GM12875 (cell line): ENCODE data around the gene MAGI2.

ENCODE experiments used
- H3K4me3 ChIP-seq: one replicate; pipeline ENCODE4 v1.5.1; 2011; ENCODE audit warnings: low read depth, low read length, control low read depth
- TF ChIP-seq, protein P1 (sequence below): IDR thresholded peaks from 2 replicates; pipeline ENCODE4 v1.5.1; 2011; ENCODE audit warnings: low read depth, mild to moderate bottlenecking, control low read depth, inconsistent platforms, low read length, moderate library complexity, borderline replicate concordance; ENCODE audit not compliant: insufficient read depth

The MAGI2 gene

DNA sequence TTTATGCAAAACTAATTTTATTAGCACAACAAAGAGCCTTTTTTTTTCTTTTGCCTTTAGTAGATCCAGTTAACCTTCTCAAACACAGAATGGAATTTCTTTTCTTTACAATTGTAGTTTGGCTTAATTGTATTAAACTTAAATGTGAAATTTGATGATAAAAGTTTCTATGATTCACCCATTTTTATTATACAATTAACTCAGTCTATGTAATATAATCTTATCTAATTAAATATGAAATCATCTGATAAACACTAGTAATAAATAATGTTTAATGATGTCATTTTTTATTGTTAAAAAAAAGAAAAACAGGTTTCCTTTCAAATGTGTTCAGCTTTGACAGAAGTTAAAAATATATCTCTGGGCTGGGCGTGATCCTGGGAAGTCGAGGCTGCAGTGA is 1095.8 kb downstream of the MAGI2 start:
- TF ChIP-seq, protein P1, sequence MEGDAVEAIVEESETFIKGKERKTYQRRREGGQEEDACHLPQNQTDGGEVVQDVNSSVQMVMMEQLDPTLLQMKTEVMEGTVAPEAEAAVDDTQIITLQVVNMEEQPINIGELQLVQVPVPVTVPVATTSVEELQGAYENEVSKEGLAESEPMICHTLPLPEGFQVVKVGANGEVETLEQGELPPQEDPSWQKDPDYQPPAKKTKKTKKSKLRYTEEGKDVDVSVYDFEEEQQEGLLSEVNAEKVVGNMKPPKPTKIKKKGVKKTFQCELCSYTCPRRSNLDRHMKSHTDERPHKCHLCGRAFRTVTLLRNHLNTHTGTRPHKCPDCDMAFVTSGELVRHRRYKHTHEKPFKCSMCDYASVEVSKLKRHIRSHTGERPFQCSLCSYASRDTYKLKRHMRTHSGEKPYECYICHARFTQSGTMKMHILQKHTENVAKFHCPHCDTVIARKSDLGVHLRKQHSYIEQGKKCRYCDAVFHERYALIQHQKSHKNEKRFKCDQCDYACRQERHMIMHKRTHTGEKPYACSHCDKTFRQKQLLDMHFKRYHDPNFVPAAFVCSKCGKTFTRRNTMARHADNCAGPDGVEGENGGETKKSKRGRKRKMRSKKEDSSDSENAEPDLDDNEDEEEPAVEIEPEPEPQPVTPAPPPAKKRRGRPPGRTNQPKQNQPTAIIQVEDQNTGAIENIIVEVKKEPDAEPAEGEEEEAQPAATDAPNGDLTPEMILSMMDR, result no peak

DNA sequence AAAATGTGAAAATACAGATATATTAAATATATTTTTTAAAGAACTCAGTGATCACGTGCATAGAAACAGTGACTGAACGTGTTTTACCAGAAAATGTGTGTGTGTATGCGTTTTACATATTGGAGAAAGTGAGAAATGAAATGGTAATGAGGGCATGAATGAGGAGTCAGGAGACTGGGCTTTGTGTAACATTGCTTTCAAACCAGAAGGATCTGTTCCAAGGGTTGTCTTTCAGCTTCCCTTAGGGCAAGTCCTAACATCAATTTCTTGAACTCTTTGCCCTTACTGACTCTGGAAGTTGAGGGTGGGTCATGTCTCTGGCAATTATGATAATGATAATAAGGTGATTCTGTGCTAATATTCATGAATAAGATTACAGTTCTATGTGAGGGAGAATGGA is 1097.6 kb downstream of the MAGI2 start:
- TF ChIP-seq, protein P1, result no peak
- no peak overlapping the region for H3K4me3 ChIP-seq

More for the DNA sequence above, 1095.8 kb downstream of the MAGI2 start:
- no peak overlapping the region for H3K4me3 ChIP-seq

DNA sequence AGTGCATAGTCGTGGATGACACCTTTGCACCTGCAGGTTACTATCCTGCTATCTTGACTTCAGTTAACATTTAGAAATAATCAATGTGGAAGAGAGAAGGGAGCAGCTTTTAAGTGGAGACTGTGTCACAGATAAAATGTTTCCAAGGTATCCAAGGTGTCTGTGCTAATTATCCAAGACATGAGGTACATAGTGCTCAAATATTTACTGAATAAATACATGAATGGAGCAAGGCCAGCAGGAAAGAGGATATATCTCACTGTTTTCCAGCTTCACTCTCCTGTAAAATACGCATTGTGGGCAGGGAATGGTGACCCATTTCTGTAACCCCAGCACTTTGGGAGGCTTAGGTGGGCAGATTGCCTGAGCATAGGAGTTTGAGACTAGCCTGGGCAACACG is 1102.5 kb downstream of the MAGI2 start:
- TF ChIP-seq, protein P1, result no peak
- no peak overlapping the region for H3K4me3 ChIP-seq

DNA sequence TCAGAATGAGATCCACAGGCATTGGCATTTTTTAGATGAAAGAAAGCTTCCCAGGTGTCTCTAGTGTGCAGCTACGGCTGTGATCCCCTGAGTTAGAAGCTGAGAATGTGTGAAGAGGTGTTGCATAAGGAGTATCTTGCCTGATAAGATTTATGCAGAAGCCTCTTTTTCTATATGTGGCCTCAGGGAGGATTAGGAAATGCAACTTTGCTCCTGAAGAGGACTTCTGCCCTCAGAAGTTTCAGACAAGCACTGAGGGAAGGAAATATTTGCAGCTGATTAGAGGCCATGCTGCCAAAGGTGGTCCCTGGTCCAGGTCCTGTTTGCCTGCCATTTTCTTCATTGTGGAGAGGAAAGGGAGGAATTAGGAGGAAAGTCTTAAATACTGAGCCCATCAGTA is 1103.1 kb downstream of the MAGI2 start:
- TF ChIP-seq, protein P1, result no peak
- no peak overlapping the region for H3K4me3 ChIP-seq

DNA sequence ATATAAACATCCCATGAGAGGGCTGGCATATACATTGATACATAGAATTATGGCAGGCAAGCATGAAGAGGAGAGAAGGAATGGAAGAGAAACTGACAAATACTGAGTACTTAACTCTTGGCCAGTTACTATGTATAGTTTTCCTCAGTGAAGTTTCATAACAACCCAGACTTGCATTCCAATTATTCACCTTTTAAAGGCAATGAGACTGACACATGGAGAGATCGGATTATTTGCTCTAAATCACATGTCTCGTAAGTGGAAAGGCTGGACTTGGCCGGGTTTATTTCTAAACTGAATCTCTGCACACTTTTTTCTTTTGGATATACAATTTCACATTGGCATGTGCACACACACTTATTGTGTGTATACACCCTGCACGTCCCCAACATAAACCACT is 1106.6 kb downstream of the MAGI2 start:
- TF ChIP-seq, protein P1, result no peak
- H3K4me3 ChIP-seq, result no peak overlapping the region

DNA sequence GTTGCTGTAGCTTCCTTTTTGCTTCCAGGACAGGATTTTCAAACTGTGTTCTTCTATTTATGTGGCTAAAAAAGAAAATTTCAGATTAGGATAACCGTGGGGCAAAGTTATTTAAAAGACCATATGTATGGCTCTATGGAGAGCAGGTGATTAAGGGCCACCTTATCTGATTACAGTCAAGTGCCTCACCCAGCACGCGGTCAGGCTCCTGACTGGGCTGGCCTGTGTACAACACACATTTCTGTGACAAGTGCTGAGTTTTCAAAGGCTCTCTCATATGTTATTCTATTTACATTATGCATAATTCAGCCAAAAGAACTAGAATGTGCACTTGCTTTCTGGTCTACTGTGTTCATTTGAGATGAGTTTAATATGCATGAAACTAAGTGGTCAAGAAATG is 1107.5 kb downstream of the MAGI2 start:
- TF ChIP-seq, protein P1, result no peak
- H3K4me3 ChIP-seq, result no peak overlapping the region

DNA sequence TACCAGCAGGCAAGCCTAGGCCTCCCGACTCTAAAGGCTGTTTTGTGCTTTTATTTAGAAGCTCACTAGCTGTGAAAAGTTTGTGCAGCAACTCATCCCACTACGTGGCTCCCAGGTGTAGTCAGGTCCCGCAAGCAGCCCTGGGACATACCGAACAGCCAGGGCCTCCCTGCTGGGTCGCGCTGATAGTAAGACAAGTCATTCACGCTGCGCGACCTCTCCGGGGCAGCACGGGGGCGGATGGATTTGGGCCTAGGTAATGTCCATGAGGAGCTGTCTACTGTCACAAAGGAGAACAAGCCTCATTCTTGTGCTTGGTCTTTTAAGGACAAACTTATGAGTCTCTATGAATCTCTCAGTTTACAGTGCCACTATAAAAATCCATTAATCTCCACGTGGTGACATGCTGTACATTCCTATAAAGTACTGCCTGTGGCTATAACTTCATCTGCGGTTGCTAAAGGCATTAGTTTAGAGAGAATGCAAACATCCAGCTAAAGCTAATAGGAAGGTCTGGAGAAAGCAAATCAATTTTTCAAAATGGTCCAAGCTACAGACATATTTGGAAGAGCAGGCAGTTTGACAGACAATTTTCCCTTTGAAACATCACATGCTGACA is 1108.1 kb downstream of the MAGI2 start:
- H3K4me3 ChIP-seq, result no peak overlapping the region
- TF ChIP-seq, protein P1, result no peak
